HepG2 (cell line): ENCODE results near the gene MAP3K3. TPM values are rescaled to one million over a fixed set of nuclear protein-coding genes. Genes with fewer than 3 reads are reported as not detected.

Experiments
- ATAC-seq: fragments of 200-7000 bp; cut with Tn5 transposase; 3 replicates; pipeline ENCODE4 v1.9.1; 2020; ENCODE audit warnings: mild to moderate bottlenecking, moderate library complexity
- BruUV-seq: library from RNA; stranded (reverse); fragments of 400-500 nt; replicated peaks from 2 replicates; lab custom pipeline; 2021; lab: Mats Ljungman, UMichigan
- CTCF ChIA-PET: fragments of 300-600 bp; formaldehyde crosslinking; extraction: SDS; loops from one replicate; lab custom pipeline; 2021; ENCODE audit warnings: low total read pairs, inconsistent platforms, low intra/inter-chr PET ratio; lab: Yijun Ruan, JAX
- POLR2A ChIA-PET: fragments of 350-600 bp; sonication (Branson Sonifier 250); formaldehyde crosslinking; loops from one replicate; lab custom pipeline; 2020; ENCODE audit warnings: antibody characterized with exemption, inconsistent platforms; lab: Yijun Ruan, JAX
- DNase-seq: peaks from one replicate; pipeline ENCODE4 v3.0.0-alpha.2; 2015; ENCODE audit warnings: low spot score
- FAIRE-seq: peaks from 3 replicates; lab custom pipeline; 2011; peaks lifted over from hg19 to GRCh38; lab: Jason Lieb, UNC
- H2AFZ ChIP-seq: one replicate; pipeline ENCODE4 v1.6.1; 2011; ENCODE audit warnings: low read length, inconsistent platforms
- H3K27ac ChIP-seq: fragments of 300-600 bp; 3 replicates; pipeline ENCODE4 v1.8.0; 2011; ENCODE audit warnings: mixed run types, mild to moderate bottlenecking, mixed read lengths, low read length, inconsistent platforms; ENCODE audit not compliant: insufficient read depth; ENCODE audit errors: extremely low read length
- H3K27me3 ChIP-seq, 2 experiments: fragments of 200-600 bp in 1 of 2; 2 replicates in 1 of 2; 3 replicates in 1 of 2; pipeline versions ENCODE4 v1.6.0 to v1.8.0; 2011; ENCODE audit warnings: low read length in 2 of 2, mild to moderate bottlenecking in 2 of 2, moderate library complexity in 2 of 2, inconsistent platforms in 1 of 2; ENCODE audit not compliant: insufficient read depth in 2 of 2, control insufficient read depth in 1 of 2
- H3K36me3 ChIP-seq, 2 experiments: fragments of 200-600 bp in 1 of 2; replicated peaks in 1 of 2; 2 replicates in 1 of 2; 3 replicates in 1 of 2; pipeline versions ENCODE4 v1.5.1 to v1.8.0; 2011; ENCODE audit warnings: low read length in 2 of 2, inconsistent platforms in 1 of 2; ENCODE audit not compliant: insufficient read depth in 2 of 2, control insufficient read depth in 1 of 2
- H3K4me1 ChIP-seq: 2 replicates; pipeline ENCODE4 v1.5.1; 2012; ENCODE audit warnings: low read length, inconsistent platforms; ENCODE audit not compliant: insufficient read depth
- H3K4me2 ChIP-seq: 2 replicates; pipeline ENCODE4 v1.6.0; 2011; ENCODE audit warnings: low read depth, low read length, inconsistent platforms
- H3K4me3 ChIP-seq, 3 experiments: fragments of 200-600 bp in 1 of 3; sonication (generic), shearing (Covaris generic) in 1 of 3; replicated peaks in 1 of 3; 2 replicates each; pipeline ENCODE4 v1.5.1; 2011 to 2016; ENCODE audit warnings: low read length in 3 of 3, inconsistent platforms in 2 of 3, low read depth in 2 of 3, mild to moderate bottlenecking in 2 of 3, control low read depth in 1 of 3, mixed read lengths in 1 of 3; ENCODE audit not compliant: insufficient read depth in 1 of 3
- H3K79me2 ChIP-seq: one replicate; pipeline ENCODE4 v1.6.1; 2011; ENCODE audit warnings: low read length, inconsistent platforms; ENCODE audit not compliant: insufficient read depth
- H3K9ac ChIP-seq: 2 replicates; pipeline ENCODE4 v1.6.0; 2011; ENCODE audit warnings: mild to moderate bottlenecking, low read depth, low read length, inconsistent platforms; ENCODE audit not compliant: insufficient read depth
- H3K9me3 ChIP-seq: 2 replicates; pipeline ENCODE4 v1.5.1; 2012; ENCODE audit warnings: mild to moderate bottlenecking, low read length
- H4K20me1 ChIP-seq: 2 replicates; pipeline ENCODE4 v1.6.0; 2011; ENCODE audit warnings: inconsistent platforms, mild to moderate bottlenecking, low read length, moderate library complexity; ENCODE audit not compliant: insufficient read depth
- THAP9 ChIP-seq: sonication (generic); formaldehyde crosslinking; IDR thresholded peaks from 2 replicates; pipeline ENCODE4; 2020; ENCODE audit warnings: missing genetic modification reagents, mild to moderate bottlenecking, borderline replicate concordance
- ZNF607 ChIP-seq: sonication (generic); formaldehyde crosslinking; IDR thresholded peaks from 2 replicates; pipeline ENCODE4 v1.5.1; 2020; ENCODE audit warnings: missing genetic modification reagents, mild to moderate bottlenecking, borderline replicate concordance
- ZNF678 ChIP-seq: sonication (generic); formaldehyde crosslinking; IDR thresholded peaks from 2 replicates; pipeline ENCODE4 v1.4.0; 2020; ENCODE audit warnings: mild to moderate bottlenecking, missing genetic modification reagents
- WGBS: methylation state at CpG from one replicate; pipeline ENCODE4 v1.1.6; 2017; ENCODE audit warnings: low lambda C conversion rate; 5-methylcytosine and 5-hydroxymethylcytosine counted together
- in situ Hi-C: cut with HindIII; loops from 2 replicates; pipeline ENCODE4 v1.10.0; 2017; ENCODE audit warnings: low pct_unique_long_range_greater_than_20kb; ENCODE audit not compliant: extremely low pct_ligation_motif_present
- intact Hi-C: fragments of 100-400 bp; cut with micrococcal nuclease; formaldehyde crosslinking; loops from one replicate; pipeline ENCODE4 v1.10.0; 2022; ENCODE audit not compliant: unreplicated experiment
- polyA plus RNA-seq, 8 experiments: library from polyadenylated mRNA; depleted of rRNA in 3 of 8; stranded (reverse) in 7 of 8; unstranded in 1 of 8; fragments of >200 nt; fragmentation: Illumina TruSeq in 4 of 8; extraction: Trizol in 4 of 8; gene quantifications; 2 replicates each; pipeline versions ENCODE4 v1.2.1 to v1.2.3, GENCODE V29; 2011 to 2016; ENCODE audit warnings: low read depth in 4 of 8, missing spikeins in 1 of 8, mixed read lengths in 1 of 8; ENCODE audit not compliant: insufficient read depth in 1 of 8
- total RNA-seq, 5 experiments: library from RNA; depleted of rRNA; stranded (reverse); fragments of >200 nt; fragmentation: Illumina TruSeq; extraction: Trizol; gene quantifications; 2 replicates each; pipeline ENCODE4 v1.2.3, GENCODE V29; 2016; ENCODE audit warnings: low read depth in 1 of 5
- TF ChIP-seq, protein P1 (sequence below): sonication (generic); formaldehyde crosslinking; IDR thresholded peaks from 2 replicates; pipeline ENCODE4 v1.4.0; 2020; ENCODE audit warnings: missing genetic modification reagents, borderline replicate concordance

MAP3K3 gene
- total and polyA plus RNA-seq, 2 of the 13 experiments (the other 11 are each of a cell fraction or from before 2014, with no cell fraction given): 17.7 to 21.8 TPM

GRCh38 chr17:63704836-63705235 lies 82.6 kb downstream of the MAP3K3 start:
- no peak overlapping the region for H3K27ac ChIP-seq
- in situ Hi-C loops: no loop called here
- DNase-seq (no peak), FAIRE-seq (no peak), ATAC-seq (no peak)
- no peak overlapping the region for H3K4me3 ChIP-seq
- POLR2A ChIA-PET: no interaction called here
- H3K4me2 ChIP-seq: no peak overlapping the region
- no TSS peak for BruUV-seq
- H2AFZ ChIP-seq: no peak overlapping the region
- H4K20me1 ChIP-seq: no peaks in the 10 kb centered on the region
- WGBS: 100% methylated on average over 5 of the region's 9 CpGs
- intact Hi-C loops: no loop called here
- H3K9ac ChIP-seq: no peak overlapping the region
- no peaks in the 10 kb centered on the region for H3K4me1 ChIP-seq
- H3K27me3 ChIP-seq: no peaks in the 10 kb centered on the region
- H3K36me3 ChIP-seq: peaks cover 6 to 16% of the 10 kb centered on the region in 2 experiments; a peak in 4 of 5 replicates
- no peaks in the 10 kb centered on the region for H3K9me3 ChIP-seq
- no peaks in the 10 kb centered on the region for H3K79me2 ChIP-seq
- CTCF ChIA-PET: no interaction called here
- TF ChIP-seq ZNF607 (CRISPR knock-in tag) (no peak), ZNF678 (CRISPR knock-in tag) (no peak), THAP9 (CRISPR knock-in tag) (no peak)
- TF ChIP-seq, protein P1, sequence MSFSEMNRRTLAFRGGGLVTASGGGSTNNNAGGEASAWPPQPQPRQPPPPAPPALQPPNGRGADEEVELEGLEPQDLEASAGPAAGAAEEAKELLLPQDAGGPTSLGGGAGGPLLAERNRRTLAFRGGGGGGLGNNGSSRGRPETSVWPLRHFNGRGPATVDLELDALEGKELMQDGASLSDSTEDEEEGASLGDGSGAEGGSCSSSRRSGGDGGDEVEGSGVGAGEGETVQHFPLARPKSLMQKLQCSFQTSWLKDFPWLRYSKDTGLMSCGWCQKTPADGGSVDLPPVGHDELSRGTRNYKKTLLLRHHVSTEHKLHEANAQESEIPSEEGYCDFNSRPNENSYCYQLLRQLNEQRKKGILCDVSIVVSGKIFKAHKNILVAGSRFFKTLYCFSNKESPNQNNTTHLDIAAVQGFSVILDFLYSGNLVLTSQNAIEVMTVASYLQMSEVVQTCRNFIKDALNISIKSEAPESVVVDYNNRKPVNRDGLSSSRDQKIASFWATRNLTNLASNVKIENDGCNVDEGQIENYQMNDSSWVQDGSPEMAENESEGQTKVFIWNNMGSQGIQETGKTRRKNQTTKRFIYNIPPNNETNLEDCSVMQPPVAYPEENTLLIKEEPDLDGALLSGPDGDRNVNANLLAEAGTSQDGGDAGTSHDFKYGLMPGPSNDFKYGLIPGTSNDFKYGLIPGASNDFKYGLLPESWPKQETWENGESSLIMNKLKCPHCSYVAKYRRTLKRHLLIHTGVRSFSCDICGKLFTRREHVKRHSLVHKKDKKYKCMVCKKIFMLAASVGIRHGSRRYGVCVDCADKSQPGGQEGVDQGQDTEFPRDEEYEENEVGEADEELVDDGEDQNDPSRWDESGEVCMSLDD (CRISPR knock-in tag): no peak
